ENCODE measurements around the gene IFITM5.
"Not testable (repeated sequence)": the region's sequence is repeated elsewhere in the genome, so short reads cannot be mapped to it uniquely, and the experiment has no call there.

The IFITM5 gene

DNA sequence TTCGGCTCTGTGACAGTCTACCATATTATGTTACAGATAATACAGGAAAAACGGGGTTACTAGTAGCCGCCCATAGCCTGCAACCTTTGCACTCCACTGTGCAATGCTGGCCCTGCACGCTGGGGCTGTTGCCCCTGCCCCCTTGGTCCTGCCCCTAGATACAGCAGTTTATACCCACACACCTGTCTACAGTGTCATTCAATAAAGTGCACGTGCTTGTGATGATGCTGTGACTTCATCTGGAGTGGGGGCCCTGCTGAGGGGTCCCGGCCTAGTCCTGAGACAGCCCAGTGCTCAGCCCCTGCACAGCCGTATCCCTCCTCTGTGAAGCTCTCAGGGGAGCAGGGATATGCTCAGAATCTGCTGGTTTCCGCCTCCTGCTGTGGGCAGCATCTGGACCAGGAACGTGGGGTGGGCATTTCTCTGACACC, 15.7 kb upstream of the IFITM5 start:
- H3K4me1 ChIP-seq (ENCODE audit: control insufficient read depth, insufficient read depth, low read length), result peaks cover 8% of the 10 kb centered on the region
- no peak overlapping the region for H3K4me3 ChIP-seq (ENCODE audit: low read length)
- no peaks in the 10 kb centered on the region for H3K36me3 ChIP-seq (ENCODE audit: control insufficient read depth, insufficient read depth, low read length)
- H3K9me3 ChIP-seq (ENCODE audit: control insufficient read depth, low read length), result no peaks in the 10 kb centered on the region
- H3K27me3 ChIP-seq (ENCODE audit: control insufficient read depth, insufficient read depth, low read length), result peaks cover 43% of the 10 kb centered on the region
- peak overlapping the region; percentile 47 for H3K9ac ChIP-seq (ENCODE audit: low read length)

DNA sequence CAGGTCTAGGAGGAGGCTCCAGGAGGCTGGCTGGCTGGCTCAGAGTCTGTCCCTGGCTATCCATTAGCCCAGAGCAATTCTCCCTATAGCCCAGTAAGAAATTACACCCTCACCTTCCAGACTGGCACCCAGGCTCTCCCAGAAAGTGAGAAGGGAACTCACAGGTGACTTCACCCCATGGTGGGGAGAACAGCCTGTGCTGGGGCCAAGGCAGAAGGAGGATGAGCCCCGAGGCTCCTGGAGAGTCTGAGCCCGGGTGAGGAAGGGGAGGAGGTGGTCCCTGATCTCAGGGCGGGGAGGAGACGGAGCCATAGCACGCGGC, 15.2 kb upstream of the IFITM5 start:
- not testable (repeated sequence) for H3K4me3 ChIP-seq (ENCODE audit: low read length); H3K4me1 ChIP-seq (ENCODE audit: control insufficient read depth, insufficient read depth, low read length); H3K9me3 ChIP-seq (ENCODE audit: control insufficient read depth, low read length); H3K36me3 ChIP-seq (ENCODE audit: control insufficient read depth, insufficient read depth, low read length)
- Histone ChIP-seq H3K9ac (ENCODE audit: low read length) (peak overlapping the region; percentile 47), H3K27me3 (ENCODE audit: control insufficient read depth, insufficient read depth, low read length) (peaks cover 45% of the 10 kb centered on the region)

DNA sequence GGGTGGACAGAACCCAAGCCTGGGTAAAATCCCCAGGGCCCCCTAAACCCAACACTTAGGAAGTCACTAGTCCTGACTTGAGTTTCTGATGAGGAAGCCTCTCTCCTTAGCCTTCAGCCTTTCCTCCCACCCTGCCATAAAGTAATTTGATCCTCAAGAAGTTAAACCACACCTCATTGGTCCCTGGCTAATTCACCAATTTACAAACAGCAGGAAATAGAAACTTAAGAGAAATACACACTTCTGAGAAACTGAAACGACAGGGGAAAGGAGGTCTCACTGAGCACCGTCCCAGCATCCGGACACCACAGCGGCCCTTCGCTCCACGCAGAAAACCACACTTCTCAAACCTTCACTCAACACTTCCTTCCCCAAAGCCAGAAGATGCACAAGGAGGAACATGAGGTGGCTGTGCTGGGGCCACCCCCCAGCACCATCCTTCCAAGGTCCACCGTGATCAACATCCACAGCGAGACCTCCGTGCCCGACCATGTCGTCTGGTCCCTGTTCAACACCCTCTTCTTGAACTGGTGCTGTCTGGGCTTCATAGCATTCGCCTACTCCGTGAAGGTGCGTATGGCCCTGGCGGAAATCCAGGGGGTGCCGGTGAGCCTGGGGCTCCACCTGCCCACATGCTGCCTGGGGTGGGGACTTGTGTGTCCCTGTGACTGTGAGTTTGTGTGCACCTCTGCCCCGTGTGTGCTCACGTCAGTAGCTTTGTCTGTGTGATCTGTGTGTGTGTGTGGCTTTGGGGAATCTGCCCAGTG, 14.6 kb upstream of the IFITM5 start, which contains the start of gene IFITM1:
TSS of gene IFITM1 (plus strand) at position 254 of the 767 bp plus-strand sequence. CDS start at position 385, 131 bp downstream.
- Histone ChIP-seq H3K9ac (ENCODE audit: low read length) (peak within 1 kb of the TSS; percentile 47), H3K9me3 (ENCODE audit: control insufficient read depth, low read length) (no peaks in the 10 kb centered on the region), H3K4me3 (ENCODE audit: low read length) (no peak within 1 kb of the TSS), H3K27me3 (ENCODE audit: control insufficient read depth, insufficient read depth, low read length) (peaks cover 49% of the 10 kb centered on the region), H3K4me1 (ENCODE audit: control insufficient read depth, insufficient read depth, low read length) (peaks cover 12% of the 10 kb centered on the region), H3K36me3 (ENCODE audit: control insufficient read depth, insufficient read depth, low read length) (no peaks in the 10 kb centered on the region)

GRCh38 chr11:313304-313786, 14.0 kb upstream of the IFITM5 start:
- peaks cover 12% of the 10 kb centered on the region for H3K4me1 ChIP-seq (ENCODE audit: control insufficient read depth, insufficient read depth, low read length)
- H3K9me3 ChIP-seq (ENCODE audit: control insufficient read depth, low read length), result no peaks in the 10 kb centered on the region
- H3K36me3 ChIP-seq (ENCODE audit: control insufficient read depth, insufficient read depth, low read length), result no peaks in the 10 kb centered on the region
- H3K27me3 ChIP-seq (ENCODE audit: control insufficient read depth, insufficient read depth, low read length), result peaks cover 49% of the 10 kb centered on the region
- H3K4me3 ChIP-seq (ENCODE audit: low read length), result no peak overlapping the region
- peak overlapping the region; percentile 32 for H3K9ac ChIP-seq (ENCODE audit: low read length)

DNA sequence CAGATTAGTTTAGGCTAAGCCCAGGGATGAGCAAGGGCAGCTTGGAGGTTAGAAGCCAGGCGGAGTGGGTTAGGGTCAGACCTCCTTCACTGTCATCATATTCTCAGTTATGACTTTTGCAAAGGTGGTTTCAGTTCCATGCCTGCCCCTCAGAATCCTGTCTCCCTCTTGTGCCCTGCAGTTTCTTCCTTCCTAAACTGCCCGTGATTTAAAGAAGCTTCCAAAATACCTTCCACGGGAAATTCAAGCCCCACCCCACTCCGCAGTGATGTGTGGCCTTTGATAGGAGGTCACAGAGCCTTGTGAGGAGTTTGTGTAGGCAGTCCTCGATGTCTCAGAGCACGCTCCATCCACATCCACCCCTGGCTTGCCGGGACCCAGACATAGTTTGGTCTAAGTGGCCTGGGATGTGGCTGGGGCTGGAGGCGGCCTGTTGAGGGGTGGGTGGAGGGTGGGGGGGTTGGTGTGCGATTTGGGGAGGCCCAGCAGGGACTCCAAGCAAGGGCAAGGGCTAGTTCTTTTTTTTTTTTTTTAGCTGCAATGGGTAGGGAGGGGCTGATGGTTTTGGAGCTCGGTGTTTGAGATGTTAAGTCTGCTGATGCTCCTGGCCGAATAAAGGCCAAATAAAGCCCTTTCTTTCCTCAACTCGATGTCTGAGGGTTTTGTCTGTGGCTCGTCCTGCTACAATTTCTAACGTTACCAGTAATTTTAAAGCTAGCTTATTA, 12.9 kb upstream of the IFITM5 start:
- H3K27me3 ChIP-seq (ENCODE audit: control insufficient read depth, insufficient read depth, low read length), result peaks cover 44% of the 10 kb centered on the region
- peaks cover 12% of the 10 kb centered on the region for H3K4me1 ChIP-seq (ENCODE audit: control insufficient read depth, insufficient read depth, low read length)
- H3K9me3 ChIP-seq (ENCODE audit: control insufficient read depth, low read length), result no peaks in the 10 kb centered on the region
- H3K9ac ChIP-seq (ENCODE audit: low read length), result no peak overlapping the region
- no peaks in the 10 kb centered on the region for H3K36me3 ChIP-seq (ENCODE audit: control insufficient read depth, insufficient read depth, low read length)
- no peak overlapping the region for H3K4me3 ChIP-seq (ENCODE audit: low read length)

DNA sequence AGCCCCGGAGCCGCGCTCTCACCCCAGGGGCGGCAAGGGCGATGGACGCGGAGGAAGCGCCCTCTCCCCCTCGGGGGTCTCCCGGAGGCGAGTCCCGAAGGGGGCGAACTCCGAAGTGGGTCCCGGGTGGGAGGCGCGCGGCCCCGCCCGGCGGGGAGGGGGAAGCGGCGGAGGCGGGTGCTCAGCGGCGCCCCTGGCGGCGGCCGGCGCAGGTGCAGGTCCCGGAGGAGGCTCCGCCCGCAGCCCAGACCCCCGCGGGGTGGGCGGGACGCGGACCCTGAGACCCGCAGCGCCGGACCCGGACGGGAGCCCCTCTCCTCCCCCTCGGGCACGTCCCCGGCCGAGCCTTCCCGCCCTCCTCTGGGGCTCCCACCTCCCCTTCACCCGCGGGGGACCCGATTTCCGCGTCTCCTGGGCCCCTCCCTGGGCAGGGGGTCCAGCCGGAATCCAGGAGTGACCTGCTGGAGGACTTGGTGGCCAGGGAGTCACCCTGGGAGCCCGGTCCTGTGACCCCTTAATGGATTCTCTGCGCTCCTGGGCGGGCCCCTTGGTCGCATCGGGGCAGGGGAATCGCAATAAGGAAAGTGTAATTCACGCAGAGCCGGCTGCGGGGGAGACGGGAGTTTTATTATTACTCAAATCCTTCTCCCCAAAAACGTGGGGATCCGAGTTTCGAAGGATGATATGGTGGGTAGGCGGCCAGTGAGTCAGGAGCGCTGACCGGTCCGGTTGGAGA, 11.9 kb upstream of the IFITM5 start:
- H3K4me3 ChIP-seq (ENCODE audit: low read length); H3K9ac ChIP-seq (ENCODE audit: low read length); H3K36me3 ChIP-seq (ENCODE audit: control insufficient read depth, insufficient read depth, low read length); H3K9me3 ChIP-seq (ENCODE audit: control insufficient read depth, low read length): not testable (repeated sequence)
- Histone ChIP-seq H3K27me3 (ENCODE audit: control insufficient read depth, insufficient read depth, low read length) (peaks cover 33% of the 10 kb centered on the region), H3K4me1 (ENCODE audit: control insufficient read depth, insufficient read depth, low read length) (peaks cover 17% of the 10 kb centered on the region)

- H3K36me3 ChIP-seq (ENCODE audit: control insufficient read depth, insufficient read depth, low read length); H3K9me3 ChIP-seq (ENCODE audit: control insufficient read depth, low read length); H3K4me3 ChIP-seq (ENCODE audit: low read length): not testable (repeated sequence)
- peaks cover 14% of the 10 kb centered on the region for H3K4me1 ChIP-seq (ENCODE audit: control insufficient read depth, insufficient read depth, low read length)
- H3K9ac ChIP-seq (ENCODE audit: low read length), result peak overlapping the region; percentile 24
- peaks cover 22% of the 10 kb centered on the region for H3K27me3 ChIP-seq (ENCODE audit: control insufficient read depth, insufficient read depth, low read length)
These were observed 10.8 kb upstream of the IFITM5 start for GRCh38 chr11:309979-310572.

GRCh38 chr11:308740-309665, 9.7 kb upstream of the IFITM5 start:
- H3K9me3 ChIP-seq (ENCODE audit: control insufficient read depth, low read length); H3K36me3 ChIP-seq (ENCODE audit: control insufficient read depth, insufficient read depth, low read length); H3K4me3 ChIP-seq (ENCODE audit: low read length): not testable (repeated sequence)
- Histone ChIP-seq H3K27me3 (ENCODE audit: control insufficient read depth, insufficient read depth, low read length) (peaks cover 17% of the 10 kb centered on the region), H3K4me1 (ENCODE audit: control insufficient read depth, insufficient read depth, low read length) (peaks cover 13% of the 10 kb centered on the region), H3K9ac (ENCODE audit: low read length) (peak overlapping the region; percentile 28)

DNA sequence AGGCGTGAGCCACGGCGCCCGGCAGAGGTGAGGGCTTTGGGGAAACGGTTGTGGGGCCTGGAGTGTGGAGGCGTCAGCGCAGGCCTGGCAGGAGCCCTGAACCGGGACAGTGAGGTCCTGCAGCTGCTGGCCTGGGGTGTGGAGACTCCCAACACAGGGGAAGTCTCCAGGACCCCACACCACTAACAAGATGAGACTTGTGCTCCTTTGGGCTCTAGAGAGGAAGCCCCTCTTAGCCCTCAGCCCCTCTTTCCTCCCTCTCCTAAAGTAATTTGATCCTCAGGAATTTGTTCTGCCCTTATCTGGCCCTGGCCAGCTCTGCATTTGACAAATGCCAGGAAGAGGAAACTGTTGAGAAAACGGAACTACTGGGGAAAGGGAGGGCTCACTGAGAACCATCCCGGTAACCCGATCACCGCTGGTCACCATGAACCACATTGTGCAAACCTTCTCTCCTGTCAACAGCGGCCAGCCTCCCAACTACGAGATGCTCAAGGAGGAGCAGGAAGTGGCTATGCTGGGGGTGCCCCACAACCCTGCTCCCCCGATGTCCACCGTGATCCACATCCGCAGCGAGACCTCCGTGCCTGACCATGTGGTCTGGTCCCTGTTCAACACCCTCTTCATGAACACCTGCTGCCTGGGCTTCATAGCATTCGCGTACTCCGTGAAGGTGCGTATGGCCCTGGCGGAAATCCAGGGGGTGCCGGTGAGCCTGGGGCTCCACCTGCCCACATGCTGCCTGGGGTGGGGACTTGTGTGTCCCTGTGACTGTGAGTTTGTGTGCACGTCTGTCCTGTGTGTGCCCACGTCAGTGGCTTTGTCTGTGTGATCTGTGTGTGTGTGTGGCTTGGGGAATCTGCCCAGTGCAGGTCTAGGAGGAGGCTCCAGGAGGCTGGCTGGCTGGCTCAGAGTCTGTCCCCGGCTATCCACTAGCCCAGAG, 8.7 kb upstream of the IFITM5 start, which contains the start of gene IFITM2:
TSS of gene IFITM2 (plus strand) at position 51 of the 943 bp plus-strand sequence. CDS start at position 428, 377 bp downstream.
- H3K9me3 ChIP-seq (ENCODE audit: control insufficient read depth, low read length); H3K36me3 ChIP-seq (ENCODE audit: control insufficient read depth, insufficient read depth, low read length); H3K4me3 ChIP-seq (ENCODE audit: low read length): not testable (repeated sequence)
- Histone ChIP-seq H3K4me1 (ENCODE audit: control insufficient read depth, insufficient read depth, low read length) (peaks cover 13% of the 10 kb centered on the region), H3K9ac (ENCODE audit: low read length) (peak within 1 kb of the TSS; percentile 59), H3K27me3 (ENCODE audit: control insufficient read depth, insufficient read depth, low read length) (peaks cover 14% of the 10 kb centered on the region)

- H3K4me1 ChIP-seq (ENCODE audit: control insufficient read depth, insufficient read depth, low read length), result peaks cover 9% of the 10 kb centered on the region
- H3K27me3 ChIP-seq (ENCODE audit: control insufficient read depth, insufficient read depth, low read length), result peaks cover 8% of the 10 kb centered on the region
- H3K9me3 ChIP-seq (ENCODE audit: control insufficient read depth, low read length), result no peaks in the 10 kb centered on the region
- no peak overlapping the region for H3K4me3 ChIP-seq (ENCODE audit: low read length)
- no peak overlapping the region for H3K9ac ChIP-seq (ENCODE audit: low read length)
- H3K36me3 ChIP-seq (ENCODE audit: control insufficient read depth, insufficient read depth, low read length), result no peaks in the 10 kb centered on the region
These were observed 7.5 kb upstream of the IFITM5 start for GRCh38 chr11:306645-307371.
